Neural cell (in vitro differentiated cells): Measurements from ENCODE around the gene ALLC. TPM values are rescaled to one million over a fixed set of nuclear protein-coding genes. Genes with fewer than 3 reads are reported as not detected.

Experiments
- H2AFZ ChIP-seq: fragments of 200-600, 300-800 bp; sonication (generic), shearing (Covaris generic); 2 replicates; pipeline ENCODE4 v1.6.0; 2014; ENCODE audit warnings: low read depth, mild to moderate bottlenecking, antibody characterized with exemption, low read length, moderate library complexity
- H3F3A ChIP-seq: fragments of 200-600 bp; shearing (Covaris generic); 2 replicates; pipeline ENCODE4 v1.6.1; 2016; ENCODE audit warnings: mild to moderate bottlenecking, moderate library complexity, mixed read lengths, antibody characterized with exemption, low read length; ENCODE audit not compliant: insufficient read depth, poor library complexity, severe bottlenecking
- H3K27ac ChIP-seq: fragments of 200-600, 300-800 bp; sonication (generic), shearing (Covaris generic); 2 replicates; pipeline ENCODE4 v1.5.1; 2014; ENCODE audit warnings: mild to moderate bottlenecking, low read length, moderate library complexity
- H3K27me3 ChIP-seq: fragments of 300-800, 200-600 bp; sonication (generic), shearing (Covaris generic); 2 replicates; pipeline ENCODE4 v1.6.0; 2014; ENCODE audit warnings: mild to moderate bottlenecking, low read depth, low read length, moderate library complexity; ENCODE audit not compliant: insufficient read depth
- H3K36me3 ChIP-seq: fragments of 300-800, 200-600 bp; sonication (generic), shearing (Covaris generic); 2 replicates; pipeline ENCODE4 v1.5.1; 2014; ENCODE audit warnings: mild to moderate bottlenecking, antibody characterized with exemption, low read length, moderate library complexity; ENCODE audit not compliant: insufficient read depth
- H3K4me2 ChIP-seq: fragments of 300-800, 200-600 bp; sonication (generic), shearing (Covaris generic); 2 replicates; pipeline ENCODE4 v1.6.0; 2014; ENCODE audit warnings: mild to moderate bottlenecking, low read length
- H3K4me3 ChIP-seq: fragments of 300-800, 200-600 bp; sonication (generic), shearing (Covaris generic); 2 replicates; pipeline ENCODE4 v1.5.1; 2014; ENCODE audit warnings: mild to moderate bottlenecking, low read length, moderate library complexity
- H3K79me2 ChIP-seq: fragments of 200-600 bp; shearing (Covaris generic); replicated peaks from 2 replicates; pipeline ENCODE4 v1.6.0; 2014; ENCODE audit warnings: mild to moderate bottlenecking, low read length, moderate library complexity; ENCODE audit not compliant: insufficient read depth
- H3K9ac ChIP-seq: fragments of 300-800, 200-600 bp; sonication (generic), shearing (Covaris generic); 2 replicates; pipeline ENCODE4 v1.6.1; 2016; ENCODE audit warnings: mild to moderate bottlenecking, low read length, mixed read lengths
- H3K9me2 ChIP-seq: fragments of 200-600 bp; shearing (Covaris generic); 2 replicates; pipeline ENCODE4 v1.6.1; 2016; ENCODE audit warnings: mild to moderate bottlenecking, low read length, mixed read lengths; ENCODE audit not compliant: insufficient read depth
- H3K9me3 ChIP-seq: fragments of 200-600, 300-800 bp; sonication (generic), shearing (Covaris generic); 2 replicates; pipeline ENCODE4 v1.6.1; 2016; ENCODE audit warnings: mild to moderate bottlenecking, mixed run types, low read length, moderate library complexity, mixed read lengths
- H4K20me1 ChIP-seq: fragments of 200-600 bp; shearing (Covaris generic); 2 replicates; pipeline ENCODE4 v1.6.1; 2016; ENCODE audit warnings: mild to moderate bottlenecking, mixed run types; ENCODE audit not compliant: insufficient read depth
- EP300 ChIP-seq: fragments of 450-650 bp; conservative IDR thresholded peaks from 2 replicates; pipeline ENCODE4 v1.6.1; 2014; ENCODE audit warnings: antibody characterized with exemption, mild to moderate bottlenecking, moderate library complexity; ENCODE audit not compliant: poor library complexity, severe bottlenecking
- EZH2 ChIP-seq: fragments of 200-600, 300-800 bp; shearing (Covaris generic), sonication (generic); IDR thresholded peaks from 2 replicates; pipeline ENCODE4 v1.6.1; 2014; ENCODE audit warnings: antibody characterized with exemption, low read length, borderline replicate concordance, mild to moderate bottlenecking; ENCODE audit not compliant: insufficient read depth, poor library complexity, severe bottlenecking
- MXI1 ChIP-seq: fragments of 450-650 bp; conservative IDR thresholded peaks from 2 replicates; pipeline ENCODE4 v1.6.1; 2014; ENCODE audit warnings: antibody characterized with exemption, mild to moderate bottlenecking; ENCODE audit not compliant: poor library complexity, severe bottlenecking
- POLR2AphosphoS5 ChIP-seq: IDR thresholded peaks from 2 replicates; pipeline ENCODE4 v1.6.1; 2012
- RAD21 ChIP-seq: fragments of 450-650 bp; conservative IDR thresholded peaks from 2 replicates; pipeline ENCODE4 v1.6.1; 2014; ENCODE audit warnings: antibody characterized with exemption, mild to moderate bottlenecking, moderate library complexity
- SMC3 ChIP-seq: fragments of 450-650 bp; conservative IDR thresholded peaks from 2 replicates; pipeline ENCODE4 v1.6.1; 2014; ENCODE audit warnings: antibody characterized with exemption, mild to moderate bottlenecking, moderate library complexity; ENCODE audit not compliant: poor library complexity
- TAF1 ChIP-seq: IDR thresholded peaks from 2 replicates; pipeline ENCODE4 v1.6.1; 2012; ENCODE audit warnings: low read depth
- polyA plus RNA-seq: library from polyadenylated mRNA; depleted of rRNA; stranded (reverse); fragments of >200 nt; gene quantifications from 2 replicates; pipeline ENCODE4 v1.2.3, GENCODE V29; 2014
- TF ChIP-seq, protein P1 (sequence below): fragments of 450-650 bp; IDR thresholded peaks from 2 replicates; pipeline ENCODE4 v1.5.1; 2014; ENCODE audit warnings: antibody characterized with exemption, mild to moderate bottlenecking, moderate library complexity; ENCODE audit not compliant: poor library complexity, severe bottlenecking
- TF ChIP-seq, protein P2 (sequence below): IDR thresholded peaks from 2 replicates; pipeline ENCODE4 v1.6.1; 2012; ENCODE audit warnings: borderline replicate concordance

The ALLC gene
- polyA plus RNA-seq, 1 donor from 2014 or later = 0.33 TPM

DNA sequence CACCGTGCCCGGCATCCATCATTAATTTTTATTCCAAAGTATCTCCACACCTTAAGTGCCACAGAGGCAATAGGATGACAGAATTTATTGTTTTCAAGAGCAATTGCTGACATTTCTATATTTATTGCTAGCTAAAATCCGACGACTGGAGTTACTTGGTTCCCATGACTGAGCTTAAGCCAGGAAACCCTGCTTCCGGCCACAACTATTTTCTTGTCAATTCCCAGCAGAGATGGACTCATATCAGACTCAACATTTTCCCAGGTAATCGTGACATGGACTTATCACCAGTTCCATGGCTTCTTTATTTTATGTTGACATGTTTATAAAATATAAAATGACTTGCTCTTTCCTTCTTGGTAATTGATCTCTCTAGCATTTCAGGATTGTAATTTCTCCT, 24.8 kb downstream of the ALLC start:
- H3K9me3 ChIP-seq = no peaks in the 10 kb centered on the region
- no peak overlapping the region for H3K4me3 ChIP-seq
- no peak overlapping the region for H2AFZ ChIP-seq
- TF ChIP-seq EZH2 (no peak), EP300 (no peak), RAD21 (no peak), MXI1 (no peak), SMC3 (no peak), POLR2AphosphoS5 (no peak), TAF1 (no peak)
- TF ChIP-seq, protein P1, sequence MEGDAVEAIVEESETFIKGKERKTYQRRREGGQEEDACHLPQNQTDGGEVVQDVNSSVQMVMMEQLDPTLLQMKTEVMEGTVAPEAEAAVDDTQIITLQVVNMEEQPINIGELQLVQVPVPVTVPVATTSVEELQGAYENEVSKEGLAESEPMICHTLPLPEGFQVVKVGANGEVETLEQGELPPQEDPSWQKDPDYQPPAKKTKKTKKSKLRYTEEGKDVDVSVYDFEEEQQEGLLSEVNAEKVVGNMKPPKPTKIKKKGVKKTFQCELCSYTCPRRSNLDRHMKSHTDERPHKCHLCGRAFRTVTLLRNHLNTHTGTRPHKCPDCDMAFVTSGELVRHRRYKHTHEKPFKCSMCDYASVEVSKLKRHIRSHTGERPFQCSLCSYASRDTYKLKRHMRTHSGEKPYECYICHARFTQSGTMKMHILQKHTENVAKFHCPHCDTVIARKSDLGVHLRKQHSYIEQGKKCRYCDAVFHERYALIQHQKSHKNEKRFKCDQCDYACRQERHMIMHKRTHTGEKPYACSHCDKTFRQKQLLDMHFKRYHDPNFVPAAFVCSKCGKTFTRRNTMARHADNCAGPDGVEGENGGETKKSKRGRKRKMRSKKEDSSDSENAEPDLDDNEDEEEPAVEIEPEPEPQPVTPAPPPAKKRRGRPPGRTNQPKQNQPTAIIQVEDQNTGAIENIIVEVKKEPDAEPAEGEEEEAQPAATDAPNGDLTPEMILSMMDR = no peak
- TF ChIP-seq, protein P2, sequence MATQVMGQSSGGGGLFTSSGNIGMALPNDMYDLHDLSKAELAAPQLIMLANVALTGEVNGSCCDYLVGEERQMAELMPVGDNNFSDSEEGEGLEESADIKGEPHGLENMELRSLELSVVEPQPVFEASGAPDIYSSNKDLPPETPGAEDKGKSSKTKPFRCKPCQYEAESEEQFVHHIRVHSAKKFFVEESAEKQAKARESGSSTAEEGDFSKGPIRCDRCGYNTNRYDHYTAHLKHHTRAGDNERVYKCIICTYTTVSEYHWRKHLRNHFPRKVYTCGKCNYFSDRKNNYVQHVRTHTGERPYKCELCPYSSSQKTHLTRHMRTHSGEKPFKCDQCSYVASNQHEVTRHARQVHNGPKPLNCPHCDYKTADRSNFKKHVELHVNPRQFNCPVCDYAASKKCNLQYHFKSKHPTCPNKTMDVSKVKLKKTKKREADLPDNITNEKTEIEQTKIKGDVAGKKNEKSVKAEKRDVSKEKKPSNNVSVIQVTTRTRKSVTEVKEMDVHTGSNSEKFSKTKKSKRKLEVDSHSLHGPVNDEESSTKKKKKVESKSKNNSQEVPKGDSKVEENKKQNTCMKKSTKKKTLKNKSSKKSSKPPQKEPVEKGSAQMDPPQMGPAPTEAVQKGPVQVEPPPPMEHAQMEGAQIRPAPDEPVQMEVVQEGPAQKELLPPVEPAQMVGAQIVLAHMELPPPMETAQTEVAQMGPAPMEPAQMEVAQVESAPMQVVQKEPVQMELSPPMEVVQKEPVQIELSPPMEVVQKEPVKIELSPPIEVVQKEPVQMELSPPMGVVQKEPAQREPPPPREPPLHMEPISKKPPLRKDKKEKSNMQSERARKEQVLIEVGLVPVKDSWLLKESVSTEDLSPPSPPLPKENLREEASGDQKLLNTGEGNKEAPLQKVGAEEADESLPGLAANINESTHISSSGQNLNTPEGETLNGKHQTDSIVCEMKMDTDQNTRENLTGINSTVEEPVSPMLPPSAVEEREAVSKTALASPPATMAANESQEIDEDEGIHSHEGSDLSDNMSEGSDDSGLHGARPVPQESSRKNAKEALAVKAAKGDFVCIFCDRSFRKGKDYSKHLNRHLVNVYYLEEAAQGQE = no peak
- no peaks in the 10 kb centered on the region for H3K27me3 ChIP-seq
- no peaks in the 10 kb centered on the region for H4K20me1 ChIP-seq
- H3K9ac ChIP-seq = no peak overlapping the region
- no peaks in the 10 kb centered on the region for H3F3A ChIP-seq
- H3K27ac ChIP-seq = no peak overlapping the region
- H3K9me2 ChIP-seq = no peaks in the 10 kb centered on the region
- H3K4me2 ChIP-seq = no peak overlapping the region
- no peaks in the 10 kb centered on the region for H3K79me2 ChIP-seq
- no peaks in the 10 kb centered on the region for H3K36me3 ChIP-seq

DNA sequence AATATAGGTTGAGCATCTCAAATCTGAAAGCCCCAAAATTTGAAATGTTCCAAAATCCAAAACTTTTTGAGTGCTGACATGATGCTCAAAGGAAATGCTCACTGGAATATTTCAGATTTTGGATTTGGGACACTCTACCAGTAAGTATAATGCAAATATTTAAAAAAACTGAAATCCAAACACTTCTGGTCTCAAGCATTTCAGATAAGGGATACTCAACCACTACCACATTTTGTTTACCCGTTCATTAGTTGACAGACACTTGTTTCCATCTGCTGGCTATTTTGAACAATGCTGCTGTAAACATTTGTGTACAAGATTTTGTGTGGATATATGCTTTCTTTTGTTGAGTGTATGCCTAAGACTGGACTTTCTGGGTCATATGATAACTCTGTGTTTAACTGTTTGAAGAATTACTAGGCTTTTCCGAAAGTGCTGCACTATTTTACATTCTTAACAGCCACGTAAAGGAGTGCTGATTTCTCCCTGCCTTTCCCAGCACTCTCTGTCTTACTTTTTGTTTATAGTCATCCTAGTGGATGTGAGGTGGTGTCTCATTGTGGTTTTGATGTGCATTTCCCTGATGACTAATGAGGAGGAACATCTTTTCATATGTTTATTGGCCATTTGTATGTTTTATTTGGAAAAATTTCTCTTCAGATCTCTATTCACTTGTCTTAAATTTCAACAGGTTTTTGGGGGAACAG, 25.9 kb downstream of the ALLC start:
- Histone ChIP-seq H3K27ac (no peak overlapping the region), H3K4me2 (no peak overlapping the region), H3F3A (no peaks in the 10 kb centered on the region), H4K20me1 (no peaks in the 10 kb centered on the region), H3K9me2 (no peaks in the 10 kb centered on the region), H3K27me3 (no peaks in the 10 kb centered on the region), H3K9ac (no peak overlapping the region), H3K4me3 (no peak overlapping the region), H3K9me3 (no peaks in the 10 kb centered on the region), H2AFZ (no peak overlapping the region), H3K36me3 (no peaks in the 10 kb centered on the region), H3K79me2 (no peaks in the 10 kb centered on the region)
- TF ChIP-seq TAF1 (no peak), MXI1 (no peak), EZH2 (no peak), POLR2AphosphoS5 (no peak)
- TF ChIP-seq, protein P2 = no peak
